Peyer's patch (tissue), 4 donors: ENCODE data around the gene SCAF1. TPM values are rescaled to one million over a fixed set of nuclear protein-coding genes. Genes with fewer than 3 reads are reported as not detected.
A peak's percentile ranks its signal among the peaks of the same experiment; 100 is the strongest.

Source experiments
- DNase-seq, 3 donors: peaks; one replicate each; pipeline ENCODE4 v3.0.0-alpha.2; 2017 to 2019
- H3K27ac ChIP-seq, 4 donors: fragments of 200-600 bp; sonication (generic); one replicate each; pipeline ENCODE4 v1.5.1; 2016 to 2019
- H3K27me3 ChIP-seq, 2 donors: fragments of 200-600 bp; sonication (generic); one replicate each; pipeline ENCODE4 v1.5.1; 2019
- H3K36me3 ChIP-seq, 3 donors: fragments of 200-600 bp; sonication (generic); one replicate each; pipeline ENCODE4 v1.5.1; 2016 to 2019
- H3K4me1 ChIP-seq, 4 donors: fragments of 200-600 bp; sonication (generic); one replicate each; pipeline ENCODE4 v1.5.1; 2016 to 2019
- H3K4me3 ChIP-seq, 4 donors: fragments of 200-600 bp; sonication (generic); 1 replicate in 3 of 4; 2 replicates in 1 of 4; pipeline ENCODE4 v1.5.1; 2016 to 2019; ENCODE audit warnings: mild to moderate bottlenecking in 1 of 4
- H3K9me3 ChIP-seq, 4 donors: fragments of 200-600 bp; sonication (generic); one replicate each; pipeline ENCODE4 v1.5.1; 2016 to 2019; ENCODE audit warnings: mild to moderate bottlenecking in 1 of 4
- CTCF ChIP-seq, 6 experiments: fragments of 450-650 bp in 4 of 6; fragments of 200-600 bp in 2 of 6; sonication (generic) in 1 of 6; IDR thresholded peaks; one replicate each; pipeline ENCODE4 v1.5.1; 2017 to 2019; ENCODE audit warnings: antibody characterized with exemption in 6 of 6, mild to moderate bottlenecking in 3 of 6, moderate library complexity in 1 of 6
- POLR2A ChIP-seq, 2 donors: fragments of 450-650 bp; IDR thresholded peaks; one replicate each; pipeline ENCODE4 v1.5.1; 2017; ENCODE audit warnings: antibody characterized with exemption in 2 of 2, mild to moderate bottlenecking in 2 of 2, moderate library complexity in 2 of 2
- total RNA-seq, 4 donors: library from RNA; depleted of rRNA; stranded (reverse); fragments of >200 nt; gene quantifications; one replicate each; pipeline ENCODE4 v1.1.0, GENCODE V29; 2016

Gene SCAF1
- total RNA-seq, 4 donors from 2014 or later = 25.2 to 49.8 (median 44.0) TPM

- no peak for DNase-seq
- no peak overlapping the region for H3K27ac ChIP-seq
- H3K4me1 ChIP-seq = peaks cover 0 to 29% (median 14%) of the 10 kb centered on the region in 4 donors
- TF ChIP-seq POLR2A (IDR thresholded peaks at IDR 0.05) (no peak), CTCF (IDR thresholded peaks at IDR 0.05) (no peak)
- H3K36me3 ChIP-seq = peaks cover 0 to 11% (median 0%) of the 10 kb centered on the region in 3 donors
- peak overlapping the region in 1 of 4 donors; percentile 46 for H3K4me3 ChIP-seq
- H3K27me3 ChIP-seq = peaks cover 0 to 15% of the 10 kb centered on the region in 2 donors
- no peaks in the 10 kb centered on the region for H3K9me3 ChIP-seq
These were observed 50.1 kb downstream of the SCAF1 start for GRCh38 chr19:49692147-49692506.

- Histone ChIP-seq H3K4me3 (no peak overlapping the region), H3K9me3 (no peaks in the 10 kb centered on the region), H3K36me3 (no peaks in the 10 kb centered on the region), H3K27me3 (peaks cover 0 to 7% of the 10 kb centered on the region in 2 donors), H3K4me1 (peaks cover 0 to 7% (median 5%) of the 10 kb centered on the region in 4 donors), H3K27ac (no peak overlapping the region)
- TF ChIP-seq POLR2A (IDR thresholded peaks at IDR 0.05) = no peak
- TF ChIP-seq CTCF (IDR thresholded peaks at IDR 0.05) = no peak
- DNase-seq = no peak
These were observed 54.1 kb downstream of the SCAF1 start for GRCh38 chr19:49696115-49696514.

GRCh38 chr19:49696865-49697264, 54.9 kb downstream of the SCAF1 start:
- no peak overlapping the region for H3K27ac ChIP-seq
- H3K27me3 ChIP-seq = no peaks in the 10 kb centered on the region
- H3K9me3 ChIP-seq = no peaks in the 10 kb centered on the region
- no peaks in the 10 kb centered on the region for H3K4me1 ChIP-seq
- H3K4me3 ChIP-seq = no peak overlapping the region
- DNase-seq = no peak
- H3K36me3 ChIP-seq = no peaks in the 10 kb centered on the region
- TF ChIP-seq POLR2A (IDR thresholded peaks at IDR 0.05) (no peak), CTCF (IDR thresholded peaks at IDR 0.05) (no peak)

- Histone ChIP-seq H3K36me3 (no peaks in the 10 kb centered on the region), H3K4me1 (no peaks in the 10 kb centered on the region), H3K27ac (no peak overlapping the region), H3K9me3 (no peaks in the 10 kb centered on the region), H3K27me3 (no peaks in the 10 kb centered on the region), H3K4me3 (no peak overlapping the region)
- TF ChIP-seq CTCF (IDR thresholded peaks at IDR 0.05) (no peak), POLR2A (IDR thresholded peaks at IDR 0.05) (no peak)
- DNase-seq = no peak
These were observed 57.4 kb downstream of the SCAF1 start for GRCh38 chr19:49699364-49699763.

DNA sequence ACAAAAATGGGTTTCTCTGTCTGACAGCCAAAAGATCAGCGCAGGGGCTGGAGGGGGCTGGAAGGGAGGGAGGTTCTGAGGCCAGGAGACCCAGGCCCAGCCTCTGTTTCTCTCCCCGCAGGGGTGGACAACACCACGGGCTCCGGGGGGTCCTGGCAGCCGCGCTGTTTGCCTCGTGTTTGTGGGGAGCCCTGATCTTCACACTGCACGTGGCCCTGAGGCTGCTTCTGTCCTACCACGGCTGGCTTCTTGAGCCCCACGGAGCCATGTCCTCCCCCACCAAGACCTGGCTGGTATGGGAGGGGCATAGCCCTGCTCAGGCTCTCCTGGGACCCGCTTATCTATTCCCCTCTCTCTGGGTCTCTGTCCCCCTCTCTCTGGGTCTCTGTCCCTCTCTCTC, 58.6 kb downstream of the SCAF1 start:
- no peak for TF ChIP-seq POLR2A (IDR thresholded peaks at IDR 0.05)
- TF ChIP-seq CTCF (IDR thresholded peaks at IDR 0.05) = no peak
- no peak for DNase-seq
- Histone ChIP-seq H3K27me3 (no peaks in the 10 kb centered on the region), H3K27ac (no peak overlapping the region), H3K9me3 (no peaks in the 10 kb centered on the region), H3K4me1 (no peaks in the 10 kb centered on the region), H3K4me3 (no peak overlapping the region), H3K36me3 (no peaks in the 10 kb centered on the region)

GRCh38 chr19:49701271-49701786, 59.3 kb downstream of the SCAF1 start:
- no peaks in the 10 kb centered on the region for H3K27me3 ChIP-seq
- H3K4me1 ChIP-seq = no peaks in the 10 kb centered on the region
- H3K4me3 ChIP-seq = no peak overlapping the region
- TF ChIP-seq POLR2A (IDR thresholded peaks at IDR 0.05) (no peak), CTCF (IDR thresholded peaks at IDR 0.05) (no peak)
- H3K36me3 ChIP-seq = no peaks in the 10 kb centered on the region
- DNase-seq = no peak
- no peaks in the 10 kb centered on the region for H3K9me3 ChIP-seq
- H3K27ac ChIP-seq = no peak overlapping the region
